HuH-7 (cell line): ENCODE measurements around the gene PCCA.

Source experiments
- DNase-seq: peaks from one replicate; pipeline ENCODE4 v3.0.0; 2011; ENCODE audit warnings: low spot score

Gene PCCA

GRCh38 chr13:100423375-100423774 is 334.5 kb downstream of the PCCA start:
- DNase-seq, result no peak

- no peak for DNase-seq
Observed at GRCh38 chr13:100428986-100429385, 340.1 kb downstream of the PCCA start.

GRCh38 chr13:100432611-100433010 is 343.7 kb downstream of the PCCA start:
- DNase-seq, result no peak

- no peak for DNase-seq
Observed at GRCh38 chr13:100433475-100433874, 344.6 kb downstream of the PCCA start.

- no peak for DNase-seq
Observed at GRCh38 chr13:100434010-100434763, 345.3 kb downstream of the PCCA start.

GRCh38 chr13:100436099-100436498 is 347.2 kb downstream of the PCCA start:
- DNase-seq, result no peak

- DNase-seq, result no peak
Observed at GRCh38 chr13:100438059-100438788, 349.3 kb downstream of the PCCA start.

GRCh38 chr13:100439247-100439970 is 350.5 kb downstream of the PCCA start:
- no peak for DNase-seq

GRCh38 chr13:100440751-100441425 is 352.0 kb downstream of the PCCA start:
- DNase-seq, result no peak

- no peak for DNase-seq
Observed at GRCh38 chr13:100442095-100442832, 353.4 kb downstream of the PCCA start.

- no peak for DNase-seq
Observed at GRCh38 chr13:100443278-100443997, 354.5 kb downstream of the PCCA start.

- DNase-seq, result no peak
Observed at GRCh38 chr13:100443998-100444328, 355.1 kb downstream of the PCCA start.

- DNase-seq, result no peak
Observed at GRCh38 chr13:100447831-100448230, 358.9 kb downstream of the PCCA start.

- DNase-seq, result no peak
Observed at GRCh38 chr13:100451923-100452322, 363.0 kb downstream of the PCCA start.

- DNase-seq, result no peak
Observed at GRCh38 chr13:100454876-100455275, 366.0 kb downstream of the PCCA start.

- DNase-seq, result no peak
Observed at GRCh38 chr13:100458673-100459072, 369.8 kb downstream of the PCCA start.

GRCh38 chr13:100459747-100460146 is 370.9 kb downstream of the PCCA start:
- DNase-seq, result no peak

- DNase-seq, result no peak
Observed at GRCh38 chr13:100460266-100460665, 371.4 kb downstream of the PCCA start.

GRCh38 chr13:100460791-100461190 is 371.9 kb downstream of the PCCA start:
- DNase-seq, result no peak

GRCh38 chr13:100461309-100462030 is 372.6 kb downstream of the PCCA start:
- no peak for DNase-seq
